ENCODE data around the gene LRRC59. TPM values are rescaled to one million over a fixed set of nuclear protein-coding genes. Genes with fewer than 3 reads are reported as not detected.
A peak's percentile ranks its signal among the peaks of the same experiment; 100 is the strongest.

Gene LRRC59
- total and polyA plus RNA-seq, 2 of the 13 experiments (the other 11 are each of a cell fraction or from before 2014, with no cell fraction given) = 87.3 to 222 TPM

DNA sequence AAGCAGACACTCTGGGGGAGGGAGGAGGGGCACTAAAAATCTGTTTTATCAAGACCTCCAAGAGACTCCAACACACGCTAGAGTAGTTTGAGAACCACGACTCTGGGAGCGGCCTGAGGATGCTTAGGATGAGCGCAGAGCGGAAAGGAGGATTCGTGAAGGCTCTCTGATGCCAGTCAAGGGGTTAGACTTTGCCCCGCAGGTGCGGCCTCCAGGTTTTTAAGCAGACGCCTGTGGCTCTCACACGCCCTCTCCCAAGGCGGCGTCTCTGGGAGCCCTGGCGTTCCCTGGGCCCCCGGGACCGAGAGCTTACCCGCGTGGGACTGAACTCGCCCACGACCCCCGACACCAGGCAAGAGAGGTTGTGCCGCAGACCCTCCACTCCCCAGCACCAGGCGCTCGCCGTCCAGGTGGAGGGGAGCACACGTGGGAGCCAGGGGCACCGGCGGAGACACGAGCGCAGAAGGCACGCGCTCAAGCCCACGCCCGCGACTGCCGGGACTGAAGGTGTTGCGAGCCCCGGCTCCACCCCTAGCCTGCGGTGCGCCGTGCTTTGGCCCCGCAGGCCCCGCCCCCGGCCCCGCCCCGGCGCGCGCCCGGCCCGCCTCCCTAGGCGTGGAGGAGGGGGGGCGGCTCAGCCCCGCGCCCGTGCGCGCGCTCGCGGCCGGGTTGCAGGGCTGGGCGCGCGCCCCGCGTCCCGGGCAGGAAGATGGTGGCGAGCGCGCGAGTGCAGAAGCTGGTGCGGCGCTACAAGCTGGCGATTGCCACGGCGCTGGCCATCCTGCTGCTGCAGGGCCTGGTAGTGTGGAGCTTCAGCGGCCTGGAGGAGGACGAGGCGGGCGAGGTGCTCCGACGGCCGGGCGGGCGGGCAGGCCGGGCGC is 51.7 kb downstream of the LRRC59 start, which contains the start of gene XYLT2 (continued):
- TF ChIP-seq, protein P1, sequence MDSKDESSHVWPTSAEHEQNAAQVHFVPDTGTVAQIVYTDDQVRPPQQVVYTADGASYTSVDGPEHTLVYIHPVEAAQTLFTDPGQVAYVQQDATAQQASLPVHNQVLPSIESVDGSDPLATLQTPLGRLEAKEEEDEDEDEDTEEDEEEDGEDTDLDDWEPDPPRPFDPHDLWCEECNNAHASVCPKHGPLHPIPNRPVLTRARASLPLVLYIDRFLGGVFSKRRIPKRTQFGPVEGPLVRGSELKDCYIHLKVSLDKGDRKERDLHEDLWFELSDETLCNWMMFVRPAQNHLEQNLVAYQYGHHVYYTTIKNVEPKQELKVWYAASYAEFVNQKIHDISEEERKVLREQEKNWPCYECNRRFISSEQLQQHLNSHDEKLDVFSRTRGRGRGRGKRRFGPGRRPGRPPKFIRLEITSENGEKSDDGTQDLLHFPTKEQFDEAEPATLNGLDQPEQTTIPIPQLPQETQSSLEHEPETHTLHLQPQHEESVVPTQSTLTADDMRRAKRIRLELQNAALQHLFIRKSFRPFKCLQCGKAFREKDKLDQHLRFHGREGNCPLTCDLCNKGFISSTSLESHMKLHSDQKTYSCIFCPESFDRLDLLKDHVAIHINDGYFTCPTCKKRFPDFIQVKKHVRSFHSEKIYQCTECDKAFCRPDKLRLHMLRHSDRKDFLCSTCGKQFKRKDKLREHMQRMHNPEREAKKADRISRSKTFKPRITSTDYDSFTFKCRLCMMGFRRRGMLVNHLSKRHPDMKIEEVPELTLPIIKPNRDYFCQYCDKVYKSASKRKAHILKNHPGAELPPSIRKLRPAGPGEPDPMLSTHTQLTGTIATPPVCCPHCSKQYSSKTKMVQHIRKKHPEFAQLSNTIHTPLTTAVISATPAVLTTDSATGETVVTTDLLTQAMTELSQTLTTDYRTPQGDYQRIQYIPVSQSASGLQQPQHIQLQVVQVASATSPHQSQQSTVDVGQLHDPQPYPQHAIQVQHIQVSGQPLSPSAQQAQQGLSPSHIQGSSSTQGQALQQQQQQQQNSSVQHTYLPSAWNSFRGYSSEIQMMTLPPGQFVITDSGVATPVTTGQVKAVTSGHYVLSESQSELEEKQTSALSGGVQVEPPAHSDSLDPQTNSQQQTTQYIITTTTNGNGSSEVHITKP (CRISPR knock-in tag; IDR thresholded peaks at IDR 0.05; ENCODE audit: low read depth) = no peak; the same call in 1 of the 2 replicates
- TF ChIP-seq ISX (CRISPR knock-in tag; conservative IDR thresholded peaks at IDR 0.05) (peak; percentile 69; the same call in 1 of the 2 replicates), MXD4 (CRISPR knock-in tag; IDR thresholded peaks at IDR 0.05) (peak; percentile 53), ZNF367 (CRISPR knock-in tag; IDR thresholded peaks at IDR 0.05; ENCODE audit: borderline replicate concordance) (no peak), MED8 (CRISPR knock-in tag; IDR thresholded peaks at IDR 0.05; ENCODE audit: insufficient replicate concordance) (peak; percentile 48), ZNF451 (CRISPR knock-in tag; IDR thresholded peaks at IDR 0.05) (peak; percentile 65; the same call in 1 of the 2 replicates), ZFP36L1 (CRISPR knock-in tag; IDR thresholded peaks at IDR 0.05) (no peak), REXO4 (CRISPR knock-in tag; IDR thresholded peaks at IDR 0.05; ENCODE audit: borderline replicate concordance) (no peak), ZNF678 (CRISPR knock-in tag; IDR thresholded peaks at IDR 0.05) (no peak), ZNF747 (CRISPR knock-in tag; IDR thresholded peaks at IDR 0.05; ENCODE audit: borderline replicate concordance) (no peak), MEF2D (CRISPR knock-in tag; IDR thresholded peaks at IDR 0.05) (peak; percentile 59; the same call in 1 of the 2 replicates), EZH2 (conservative IDR thresholded peaks at IDR 0.05; ENCODE audit: low read depth, low read length) (no peak), RFXAP (CRISPR knock-in tag; IDR thresholded peaks at IDR 0.05; ENCODE audit: borderline replicate concordance) (peak; percentile 85)
- TF ChIP-seq, protein P2, sequence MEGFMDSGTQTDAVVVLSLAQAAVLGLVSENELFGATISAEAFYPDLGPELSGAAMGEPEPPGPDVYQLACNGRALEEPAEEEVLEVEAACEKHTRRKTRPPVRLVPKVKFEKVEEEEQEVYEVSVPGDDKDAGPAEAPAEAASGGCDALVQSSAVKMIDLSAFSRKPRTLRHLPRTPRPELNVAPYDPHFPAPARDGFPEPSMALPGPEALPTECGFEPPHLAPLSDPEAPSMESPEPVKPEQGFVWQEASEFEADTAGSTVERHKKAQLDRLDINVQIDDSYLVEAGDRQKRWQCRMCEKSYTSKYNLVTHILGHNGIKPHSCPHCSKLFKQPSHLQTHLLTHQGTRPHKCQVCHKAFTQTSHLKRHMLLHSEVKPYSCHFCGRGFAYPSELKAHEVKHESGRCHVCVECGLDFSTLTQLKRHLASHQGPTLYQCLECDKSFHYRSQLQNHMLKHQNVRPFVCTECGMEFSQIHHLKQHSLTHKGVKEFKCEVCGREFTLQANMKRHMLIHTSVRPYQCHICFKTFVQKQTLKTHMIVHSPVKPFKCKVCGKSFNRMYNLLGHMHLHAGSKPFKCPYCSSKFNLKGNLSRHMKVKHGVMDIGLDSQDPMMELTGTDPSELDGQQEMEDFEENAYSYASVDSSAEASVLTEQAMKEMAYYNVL (CRISPR knock-in tag; IDR thresholded peaks at IDR 0.05; ENCODE audit: borderline replicate concordance) = peak; percentile 48; the same call in 1 of the 2 replicates
- TF ChIP-seq, protein P3, sequence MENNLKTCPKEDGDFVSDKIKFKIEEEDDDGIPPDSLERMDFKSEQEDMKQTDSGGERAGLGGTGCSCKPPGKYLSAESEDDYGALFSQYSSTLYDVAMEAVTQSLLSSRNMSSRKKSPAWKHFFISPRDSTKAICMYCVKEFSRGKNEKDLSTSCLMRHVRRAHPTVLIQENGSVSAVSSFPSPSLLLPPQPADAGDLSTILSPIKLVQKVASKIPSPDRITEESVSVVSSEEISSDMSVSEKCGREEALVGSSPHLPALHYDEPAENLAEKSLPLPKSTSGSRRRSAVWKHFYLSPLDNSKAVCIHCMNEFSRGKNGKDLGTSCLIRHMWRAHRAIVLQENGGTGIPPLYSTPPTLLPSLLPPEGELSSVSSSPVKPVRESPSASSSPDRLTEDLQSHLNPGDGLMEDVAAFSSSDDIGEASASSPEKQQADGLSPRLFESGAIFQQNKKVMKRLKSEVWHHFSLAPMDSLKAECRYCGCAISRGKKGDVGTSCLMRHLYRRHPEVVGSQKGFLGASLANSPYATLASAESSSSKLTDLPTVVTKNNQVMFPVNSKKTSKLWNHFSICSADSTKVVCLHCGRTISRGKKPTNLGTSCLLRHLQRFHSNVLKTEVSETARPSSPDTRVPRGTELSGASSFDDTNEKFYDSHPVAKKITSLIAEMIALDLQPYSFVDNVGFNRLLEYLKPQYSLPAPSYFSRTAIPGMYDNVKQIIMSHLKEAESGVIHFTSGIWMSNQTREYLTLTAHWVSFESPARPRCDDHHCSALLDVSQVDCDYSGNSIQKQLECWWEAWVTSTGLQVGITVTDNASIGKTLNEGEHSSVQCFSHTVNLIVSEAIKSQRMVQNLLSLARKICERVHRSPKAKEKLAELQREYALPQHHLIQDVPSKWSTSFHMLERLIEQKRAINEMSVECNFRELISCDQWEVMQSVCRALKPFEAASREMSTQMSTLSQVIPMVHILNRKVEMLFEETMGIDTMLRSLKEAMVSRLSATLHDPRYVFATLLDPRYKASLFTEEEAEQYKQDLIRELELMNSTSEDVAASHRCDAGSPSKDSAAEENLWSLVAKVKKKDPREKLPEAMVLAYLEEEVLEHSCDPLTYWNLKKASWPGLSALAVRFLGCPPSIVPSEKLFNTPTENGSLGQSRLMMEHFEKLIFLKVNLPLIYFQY (CRISPR knock-in tag; IDR thresholded peaks at IDR 0.05; ENCODE audit: borderline replicate concordance) = peak; percentile 60; the same call in 1 of the 2 replicates

Measured in HepG2 (cell line).